DND-41 (cell line): ENCODE measurements around the gene PSMD14.
"Not testable (repeated sequence)": the region's sequence is repeated elsewhere in the genome, so short reads cannot be mapped to it uniquely, and the experiment has no call there.

Source experiments
- ATAC-seq: fragments of 200-7000 bp; cut with Tn5 transposase; 3 replicates; pipeline ENCODE4 v1.9.1; 2021; ENCODE audit warnings: low read depth; ENCODE audit not compliant: insufficient read depth
- DNase-seq: peaks from one replicate; pipeline ENCODE4 v3.0.0-alpha.2; 2020
- H2AFZ ChIP-seq: 2 replicates; pipeline ENCODE4 v1.6.0; 2012; ENCODE audit warnings: low read depth, low read length
- H3K27ac ChIP-seq: 2 replicates; pipeline ENCODE4 v1.5.1; 2012; ENCODE audit warnings: low read length, inconsistent platforms
- H3K27me3 ChIP-seq: fragments of 200-600 bp; sonication (generic); 2 replicates; pipeline ENCODE4 v1.6.0; 2012; ENCODE audit warnings: low read length, mild to moderate bottlenecking, inconsistent platforms; ENCODE audit not compliant: insufficient read depth, poor library complexity
- H3K36me3 ChIP-seq: 2 replicates; pipeline ENCODE4 v1.5.1; 2012; ENCODE audit warnings: low read length, inconsistent platforms; ENCODE audit not compliant: insufficient read depth
- H3K4me1 ChIP-seq: 2 replicates; pipeline ENCODE4 v1.5.1; 2012; ENCODE audit warnings: mild to moderate bottlenecking, low read length; ENCODE audit not compliant: insufficient read depth
- H3K4me2 ChIP-seq: 2 replicates; pipeline ENCODE4 v1.6.0; 2012; ENCODE audit warnings: mild to moderate bottlenecking, moderate library complexity, low read length, inconsistent platforms; ENCODE audit not compliant: insufficient read depth
- H3K4me3 ChIP-seq, 2 experiments: fragments of 200-600 bp in 1 of 2; shearing (Covaris generic) in 1 of 2; 2 replicates each; pipeline ENCODE4 v1.5.1; 2012 to 2016; ENCODE audit warnings: inconsistent platforms in 2 of 2, low read length in 2 of 2, mild to moderate bottlenecking in 2 of 2, low read depth in 1 of 2, moderate library complexity in 1 of 2
- H3K79me2 ChIP-seq: 2 replicates; pipeline ENCODE4 v1.6.0; 2012; ENCODE audit warnings: low read length, inconsistent platforms; ENCODE audit not compliant: insufficient read depth
- H3K9ac ChIP-seq: 2 replicates; pipeline ENCODE4 v1.6.0; 2012; ENCODE audit warnings: low read depth, mild to moderate bottlenecking, inconsistent platforms, low read length, moderate library complexity
- H3K9me3 ChIP-seq: 2 replicates; pipeline ENCODE4 v1.5.1; 2012; ENCODE audit warnings: low read length, moderate library complexity, mild to moderate bottlenecking, inconsistent platforms; ENCODE audit not compliant: insufficient read depth, severe bottlenecking
- H4K20me1 ChIP-seq: 2 replicates; pipeline ENCODE4 v1.6.0; 2012; ENCODE audit warnings: low read length; ENCODE audit not compliant: insufficient read depth
- EZH2 ChIP-seq: IDR thresholded peaks from 3 replicates; pipeline ENCODE4 v1.6.1; 2012; ENCODE audit warnings: borderline replicate concordance, low read depth, mild to moderate bottlenecking, moderate library complexity, low read length, inconsistent platforms; ENCODE audit not compliant: severe bottlenecking
- TF ChIP-seq, protein P1 (sequence below): IDR thresholded peaks from 2 replicates; pipeline ENCODE4 v1.5.1; 2012; ENCODE audit warnings: borderline replicate concordance, low read length, moderate library complexity, mild to moderate bottlenecking; ENCODE audit not compliant: poor library complexity, severe bottlenecking; ENCODE audit errors: extremely low read depth

PSMD14 gene

DNA sequence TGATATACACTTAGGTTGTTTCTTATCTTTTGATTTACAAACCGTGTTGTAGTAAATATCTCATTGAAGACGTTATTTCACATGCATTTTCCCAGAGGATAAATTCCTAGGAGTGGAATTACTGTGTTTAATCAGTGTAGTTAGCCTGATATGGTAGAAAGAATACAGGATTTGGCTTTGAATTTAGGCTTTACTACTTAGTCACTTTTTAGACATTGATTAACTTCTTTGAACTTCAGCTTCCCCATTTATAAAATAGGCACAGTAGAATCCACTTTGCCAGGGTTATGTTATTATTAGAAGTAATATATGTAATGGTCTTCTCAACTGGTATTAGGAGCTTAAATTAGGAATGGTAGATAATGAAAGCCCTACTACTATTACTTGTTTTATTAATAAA, 27.4 kb downstream of the PSMD14 start:
- peaks cover 27% of the 10 kb centered on the region; the same call in 1 of the 2 replicates for H3K36me3 ChIP-seq
- H3K27me3 ChIP-seq = no peaks in the 10 kb centered on the region
- peaks cover 12% of the 10 kb centered on the region; the same call in 1 of the 2 replicates for H4K20me1 ChIP-seq
- no peaks in the 10 kb centered on the region for H3K9me3 ChIP-seq
- DNase-seq = no peak
- no peak overlapping the region for H3K4me3 ChIP-seq
- ATAC-seq = no peak
- H3K27ac ChIP-seq = no peak overlapping the region
- peaks cover 3% of the 10 kb centered on the region for H3K4me1 ChIP-seq
- peaks cover 93% of the 10 kb centered on the region for H3K79me2 ChIP-seq
- no peak overlapping the region for H3K9ac ChIP-seq
- TF ChIP-seq EZH2 = no peak
- TF ChIP-seq, protein P1, sequence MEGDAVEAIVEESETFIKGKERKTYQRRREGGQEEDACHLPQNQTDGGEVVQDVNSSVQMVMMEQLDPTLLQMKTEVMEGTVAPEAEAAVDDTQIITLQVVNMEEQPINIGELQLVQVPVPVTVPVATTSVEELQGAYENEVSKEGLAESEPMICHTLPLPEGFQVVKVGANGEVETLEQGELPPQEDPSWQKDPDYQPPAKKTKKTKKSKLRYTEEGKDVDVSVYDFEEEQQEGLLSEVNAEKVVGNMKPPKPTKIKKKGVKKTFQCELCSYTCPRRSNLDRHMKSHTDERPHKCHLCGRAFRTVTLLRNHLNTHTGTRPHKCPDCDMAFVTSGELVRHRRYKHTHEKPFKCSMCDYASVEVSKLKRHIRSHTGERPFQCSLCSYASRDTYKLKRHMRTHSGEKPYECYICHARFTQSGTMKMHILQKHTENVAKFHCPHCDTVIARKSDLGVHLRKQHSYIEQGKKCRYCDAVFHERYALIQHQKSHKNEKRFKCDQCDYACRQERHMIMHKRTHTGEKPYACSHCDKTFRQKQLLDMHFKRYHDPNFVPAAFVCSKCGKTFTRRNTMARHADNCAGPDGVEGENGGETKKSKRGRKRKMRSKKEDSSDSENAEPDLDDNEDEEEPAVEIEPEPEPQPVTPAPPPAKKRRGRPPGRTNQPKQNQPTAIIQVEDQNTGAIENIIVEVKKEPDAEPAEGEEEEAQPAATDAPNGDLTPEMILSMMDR = no peak
- no peak overlapping the region for H3K4me2 ChIP-seq
- no peak overlapping the region for H2AFZ ChIP-seq

DNA sequence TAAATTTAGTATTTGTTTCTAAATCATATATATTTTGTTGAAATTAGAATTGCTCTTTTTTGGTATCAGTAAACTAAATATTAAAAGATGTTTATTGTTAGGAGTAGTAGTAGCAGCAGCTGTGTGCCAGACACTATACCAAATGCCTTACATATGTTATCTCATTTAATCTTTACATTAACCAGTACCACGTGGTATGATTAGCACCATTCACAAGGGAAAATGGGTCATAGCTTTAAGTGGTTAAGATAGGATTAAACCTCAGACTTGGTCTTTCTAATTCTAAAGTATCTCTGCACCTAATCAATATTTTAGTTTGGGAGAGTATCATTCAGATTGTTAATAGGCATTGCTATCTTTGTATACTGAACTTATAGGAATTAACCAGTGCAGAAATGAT, 29.0 kb downstream of the PSMD14 start:
- no peak overlapping the region for H3K27ac ChIP-seq
- DNase-seq (no peak), ATAC-seq (no peak)
- H3K9me3 ChIP-seq = no peaks in the 10 kb centered on the region
- H2AFZ ChIP-seq = no peak overlapping the region
- H3K36me3 ChIP-seq = peaks cover 27% of the 10 kb centered on the region; the same call in 1 of the 2 replicates
- H3K27me3 ChIP-seq = no peaks in the 10 kb centered on the region
- H3K79me2 ChIP-seq = peaks cover 84% of the 10 kb centered on the region
- no peak overlapping the region for H3K4me2 ChIP-seq
- TF ChIP-seq EZH2 = no peak
- TF ChIP-seq, protein P1 = no peak
- H3K4me3 ChIP-seq = no peak overlapping the region
- H3K4me1 ChIP-seq = peaks cover 3% of the 10 kb centered on the region
- peaks cover 12% of the 10 kb centered on the region; the same call in 1 of the 2 replicates for H4K20me1 ChIP-seq
- no peak overlapping the region for H3K9ac ChIP-seq

DNA sequence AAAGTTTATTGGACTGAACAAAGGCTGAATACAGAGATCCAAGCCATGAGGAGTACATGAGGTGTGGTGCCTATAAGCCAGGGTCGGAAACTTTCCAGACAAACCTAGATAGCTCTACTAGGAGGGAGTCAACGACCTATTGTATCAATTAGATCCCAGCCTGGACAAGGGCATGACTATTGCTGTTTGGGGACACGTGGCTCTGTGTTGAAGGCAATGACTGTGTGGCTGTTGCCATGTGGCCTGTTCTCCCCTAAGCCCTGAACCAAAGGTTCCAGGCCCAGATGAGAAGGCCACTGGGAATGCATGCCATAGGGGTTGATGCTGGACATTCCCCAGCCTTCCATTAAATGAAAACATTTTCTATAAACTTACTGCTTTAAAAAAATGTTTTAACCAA, 31.3 kb downstream of the PSMD14 start:
- H3K9ac ChIP-seq, H3K4me1 ChIP-seq, H3K4me2 ChIP-seq, H3K4me3 ChIP-seq, H2AFZ ChIP-seq, H3K27me3 ChIP-seq, ATAC-seq, H3K27ac ChIP-seq, DNase-seq, H3K9me3 ChIP-seq: not testable (repeated sequence)
- Histone ChIP-seq H4K20me1 (peaks cover 16% of the 10 kb centered on the region; the same call in 1 of the 2 replicates), H3K36me3 (peaks cover 24% of the 10 kb centered on the region; the same call in 1 of the 2 replicates), H3K79me2 (peaks cover 84% of the 10 kb centered on the region)

DNA sequence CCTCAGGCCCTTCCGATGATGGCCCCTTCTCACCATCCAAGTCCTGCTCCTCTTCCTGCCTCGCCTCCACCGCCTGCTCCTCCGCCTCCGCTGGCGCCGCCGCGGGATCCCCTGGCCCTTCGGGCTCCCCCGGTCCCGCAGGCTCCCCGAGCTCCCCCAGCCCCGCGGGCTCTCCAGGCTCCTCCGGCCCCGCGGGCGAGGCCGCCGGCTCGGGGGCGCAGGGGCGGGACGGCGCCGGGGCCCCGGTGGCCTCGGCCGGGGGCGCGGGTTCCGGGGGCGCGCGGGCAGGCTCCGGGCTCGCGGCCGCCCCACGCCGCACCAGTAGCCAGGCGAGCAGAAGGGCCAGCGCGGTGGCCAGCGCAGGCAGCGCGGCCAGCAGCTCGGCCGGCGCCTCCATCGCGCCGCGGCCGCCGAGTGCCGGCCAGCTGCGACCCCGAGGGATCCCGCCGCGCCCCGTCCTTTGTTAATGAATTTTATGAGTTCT, 32.7 kb downstream of the PSMD14 start:
- not testable (repeated sequence) for H3K4me3 ChIP-seq, H3K4me1 ChIP-seq, H2AFZ ChIP-seq, DNase-seq, H3K4me2 ChIP-seq, ATAC-seq, H3K27me3 ChIP-seq, H3K27ac ChIP-seq, H3K9me3 ChIP-seq, H3K9ac ChIP-seq
- Histone ChIP-seq H3K36me3 (peaks cover 24% of the 10 kb centered on the region; the same call in 1 of the 2 replicates), H3K79me2 (peaks cover 84% of the 10 kb centered on the region), H4K20me1 (peaks cover 20% of the 10 kb centered on the region; the same call in 1 of the 2 replicates)
